Activated CD8-positive, alpha-beta memory T cell treated with anti-CD3 and anti-CD28 coated beads for 1 hour (primary cell): Measurements from ENCODE around the gene ZNF382.
"Not testable (repeated sequence)": the region's sequence is repeated elsewhere in the genome, so short reads cannot be mapped to it uniquely, and the experiment has no call there.

Experiments used
- DNase-seq, 2 donors: peaks; one replicate each; pipeline ENCODE4 v3.0.0-alpha.2; 2020; ENCODE audit warnings: low read depth in 1 of 2; ENCODE audit errors: extremely low read depth in 1 of 2

ZNF382 gene

GRCh38 chr19:36605101-36605876 is at the start of gene ZNF382:
Gene ZNF382, plus strand, starts transcription at chr19:36605313. Its CDS starts 4,602 bp downstream, at chr19:36609915.
- DNase-seq = peak; percentile 62 to 86

DNA sequence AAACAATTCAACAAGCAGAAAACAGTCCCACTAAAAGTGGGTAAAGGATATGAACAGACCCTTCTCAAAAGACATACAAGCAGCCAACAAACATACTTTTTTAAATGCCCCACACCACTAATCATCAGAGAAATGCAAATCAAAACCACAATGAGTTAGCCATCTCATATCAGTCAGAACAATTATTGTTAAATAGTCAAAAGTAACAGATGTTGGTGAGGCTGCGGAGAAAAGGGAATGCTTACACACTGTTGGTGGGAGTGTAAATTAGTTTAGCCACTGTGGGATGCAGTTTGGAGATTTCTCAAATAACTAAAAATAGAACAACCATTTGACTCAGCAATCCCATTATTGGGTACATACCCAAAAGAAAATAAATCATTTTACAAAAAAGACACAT is 40.7 kb upstream of the ZNF382 start:
- DNase-seq = no peak

DNA sequence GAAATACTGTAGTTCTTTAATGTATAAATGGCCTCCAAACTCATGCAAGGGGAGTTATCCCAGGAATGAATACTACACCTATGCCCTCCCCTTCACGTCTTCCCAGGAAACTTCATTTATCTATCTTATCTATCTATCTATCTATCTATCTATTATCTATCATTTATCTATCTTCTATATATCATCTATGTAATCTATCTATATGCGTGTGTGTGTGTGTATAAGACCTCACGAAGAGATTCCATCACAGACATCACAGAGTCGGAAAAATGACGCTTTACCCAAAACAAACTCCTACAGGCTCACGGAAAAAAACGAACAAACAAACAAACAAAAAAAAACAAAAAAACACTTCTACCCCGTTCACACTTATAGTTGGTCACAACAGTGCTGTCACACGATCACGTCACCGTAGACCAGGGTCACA is 32.5 kb upstream of the ZNF382 start:
- no peak for DNase-seq

DNA sequence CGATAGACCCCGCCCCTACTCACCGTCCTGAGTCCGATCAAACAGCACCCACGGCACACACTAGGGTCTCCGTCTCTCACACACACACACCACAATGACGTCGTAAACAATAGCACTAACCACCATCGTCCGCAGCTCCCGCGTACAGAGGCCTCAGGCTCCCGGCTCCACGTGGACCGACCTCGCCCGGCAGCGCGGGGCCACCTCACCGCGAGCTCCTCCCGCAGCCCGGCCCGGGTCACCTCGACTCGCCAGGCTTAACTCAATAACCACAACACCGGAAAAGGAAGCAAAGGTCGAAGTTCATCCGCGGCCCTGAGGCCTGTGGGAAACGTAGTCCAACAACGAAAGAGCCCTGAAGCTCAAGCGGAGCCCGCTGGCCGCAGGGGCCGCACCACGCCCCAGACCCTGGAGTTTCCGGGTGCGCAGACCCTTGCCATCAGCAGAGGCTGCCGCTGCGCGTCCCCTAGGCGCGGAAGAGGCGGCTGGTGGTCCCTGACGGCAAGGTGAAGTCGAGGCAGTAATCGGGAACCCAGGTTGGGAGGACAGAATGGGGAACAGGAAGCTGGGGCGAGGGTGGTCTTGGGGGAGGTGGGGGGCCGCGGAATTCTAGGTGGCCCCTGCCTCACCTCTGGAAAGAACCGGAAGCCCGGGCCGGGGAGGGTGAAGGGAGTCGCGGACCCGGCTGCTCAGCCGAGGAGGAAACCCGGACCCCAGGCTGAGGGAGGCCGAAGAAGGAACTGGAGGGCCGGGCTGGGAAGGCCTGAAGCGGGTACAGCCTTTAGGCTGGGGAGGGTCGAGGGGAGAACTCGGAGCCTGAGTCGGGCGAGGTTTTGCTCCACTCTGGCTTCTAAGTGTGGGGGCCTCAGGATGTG is 31.9 kb upstream of the ZNF382 start, which contains the start of gene ZNF529:
Gene ZNF529, minus strand, starts transcription at position 273 of the 875 bp plus-strand sequence. CDS start 946 bp downstream, outside the sequence.
- DNase-seq = peak; percentile 67 to 84

DNA sequence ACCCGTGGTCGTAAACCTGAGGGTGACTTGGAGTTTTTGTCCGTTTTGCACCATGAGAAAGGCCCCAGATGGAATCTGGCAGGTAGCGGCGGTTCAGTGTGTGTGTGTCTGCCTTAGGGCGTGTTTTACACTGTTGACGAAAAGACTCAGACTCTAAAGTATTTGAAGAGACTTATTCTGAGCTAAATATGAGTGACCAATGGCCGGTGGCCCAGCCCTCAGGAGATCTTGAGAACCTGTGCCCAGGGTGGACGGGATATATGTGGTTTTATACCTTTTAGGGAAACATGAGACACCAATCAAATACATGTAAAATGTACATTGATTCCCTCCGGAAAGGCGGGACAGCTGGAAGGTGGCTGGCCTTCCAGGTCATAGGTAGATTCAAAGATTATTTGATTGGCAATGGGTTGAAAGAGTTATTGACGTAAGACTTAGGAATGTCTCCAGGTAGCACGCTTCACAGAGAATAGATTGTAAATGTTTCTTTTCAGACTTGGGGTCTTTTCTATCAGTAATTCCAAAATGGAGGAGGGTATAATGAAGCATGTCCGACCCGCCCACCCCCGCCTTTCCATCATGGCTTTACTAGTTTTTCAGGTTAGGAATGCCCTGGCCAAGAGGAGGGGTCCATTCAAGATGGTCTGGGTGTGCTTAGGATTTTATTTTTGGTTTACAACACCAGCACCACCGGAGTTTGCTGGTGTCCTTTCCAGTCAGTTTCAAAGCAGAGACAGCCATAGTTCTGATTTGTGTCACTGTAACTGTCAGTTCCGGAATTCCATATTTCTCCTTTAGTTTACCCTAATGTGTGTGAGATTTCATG is 31.0 kb upstream of the ZNF382 start:
- no peak for DNase-seq

- DNase-seq = no peak
Measured at GRCh38 chr19:36574741-36575140, 30.4 kb upstream of the ZNF382 start.

DNA sequence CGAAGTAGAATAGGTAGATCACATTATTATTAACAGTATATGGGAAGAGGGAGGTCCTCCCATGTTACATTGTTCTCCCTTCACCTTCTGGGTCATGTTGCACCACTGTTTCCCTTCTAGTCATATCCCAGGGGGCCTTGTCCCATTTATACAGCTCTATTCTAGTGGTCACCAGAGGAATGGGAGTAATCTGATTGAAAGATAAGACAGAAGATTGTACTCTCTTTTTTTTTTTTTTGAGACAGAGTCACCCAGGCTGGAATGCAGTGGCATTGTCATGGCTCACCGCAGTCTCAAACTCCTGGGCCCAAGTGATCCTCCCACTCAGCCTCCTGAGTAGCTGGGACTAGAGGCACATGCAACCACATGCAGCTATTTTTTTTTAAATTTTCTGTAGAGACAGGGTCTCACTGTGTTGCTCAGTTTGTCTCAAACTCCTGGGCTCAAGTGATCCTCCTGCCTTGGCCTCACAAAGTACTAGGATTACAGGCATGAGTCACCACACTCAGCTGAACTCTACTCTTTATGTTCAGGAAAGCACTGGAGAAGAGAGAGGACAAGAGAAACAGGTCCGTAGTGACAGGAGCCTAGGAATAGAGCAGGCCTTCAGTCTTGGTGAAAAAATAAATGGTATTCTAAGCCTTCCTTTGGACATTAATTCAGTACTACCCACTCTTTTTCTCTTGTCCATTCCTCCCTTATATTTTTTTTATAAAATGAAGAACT is 27.7 kb upstream of the ZNF382 start:
- no peak for DNase-seq

DNA sequence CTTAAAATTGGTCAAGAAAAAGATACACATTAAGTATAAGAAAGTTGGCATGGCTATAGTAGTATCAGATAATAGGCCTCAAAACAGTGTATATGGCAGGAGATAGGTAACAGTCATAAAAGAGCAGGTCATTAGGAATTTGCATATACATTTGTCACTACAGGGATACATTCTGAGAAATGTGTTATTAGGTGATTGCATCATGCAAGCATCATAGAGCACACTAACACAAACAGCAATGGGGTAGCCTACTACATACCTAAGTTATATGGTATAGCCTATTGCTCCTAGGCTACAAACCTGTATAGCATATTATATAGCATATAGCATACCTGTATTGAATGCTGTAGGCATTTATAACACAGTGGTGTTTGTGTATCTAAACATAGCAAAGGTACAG is 25.9 kb upstream of the ZNF382 start:
- no peak for DNase-seq

DNA sequence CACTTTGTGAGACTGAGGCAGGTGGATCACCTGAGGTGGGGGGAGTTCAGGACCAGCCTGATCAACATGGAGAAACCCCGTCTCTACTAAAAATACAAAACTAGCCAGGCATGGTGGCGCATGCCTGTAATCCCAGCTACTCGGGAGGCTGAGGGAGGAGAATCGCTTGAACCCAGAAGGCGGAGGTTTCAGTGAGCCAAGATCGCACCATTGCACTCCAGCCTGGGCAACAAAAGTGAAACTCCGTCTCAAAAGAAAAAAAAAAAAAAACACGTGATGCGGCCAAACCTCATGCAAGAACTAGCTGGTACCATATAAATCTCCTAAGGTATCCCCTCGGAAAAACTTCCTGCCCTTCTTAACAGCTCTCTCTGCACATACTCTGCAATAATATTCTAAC is 2.4 kb upstream of the ZNF382 start:
- DNase-seq = not testable (repeated sequence)

GRCh38 chr19:36604656-36605100 is 435 bp upstream of the ZNF382 start:
- DNase-seq = peak; percentile 70 to 77

DNA sequence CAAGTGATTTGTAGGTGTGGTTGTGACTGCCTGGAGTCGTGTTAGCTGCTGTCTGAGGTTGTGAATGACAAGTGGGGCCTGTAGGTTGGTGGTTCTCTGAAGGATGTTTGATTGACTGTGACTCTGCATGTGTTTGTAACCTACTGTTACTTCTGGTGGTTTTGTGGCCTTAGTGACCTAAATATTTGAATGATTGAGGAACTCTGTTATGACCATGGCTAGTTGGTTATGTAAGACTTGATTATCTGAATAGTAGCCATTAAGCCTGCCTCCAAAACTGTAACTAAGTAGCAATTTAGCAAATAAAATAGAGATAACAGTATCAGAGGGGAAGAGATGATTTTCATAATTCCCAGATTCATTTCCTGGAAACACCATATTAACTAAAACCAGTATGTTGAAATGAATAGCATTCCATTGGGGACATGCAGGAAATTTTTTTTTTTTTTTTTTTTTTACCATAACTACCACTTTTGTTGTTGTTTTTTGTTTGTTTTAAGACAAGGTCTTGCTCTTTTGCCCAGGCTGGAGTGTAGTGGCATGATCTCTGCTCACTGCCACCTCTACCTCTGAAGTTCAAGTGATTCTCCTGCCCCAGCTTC is 865 bp downstream of the ZNF382 start:
- DNase-seq = no peak

GRCh38 chr19:36627057-36627456 is 21.9 kb downstream of the ZNF382 start:
- no peak for DNase-seq

DNA sequence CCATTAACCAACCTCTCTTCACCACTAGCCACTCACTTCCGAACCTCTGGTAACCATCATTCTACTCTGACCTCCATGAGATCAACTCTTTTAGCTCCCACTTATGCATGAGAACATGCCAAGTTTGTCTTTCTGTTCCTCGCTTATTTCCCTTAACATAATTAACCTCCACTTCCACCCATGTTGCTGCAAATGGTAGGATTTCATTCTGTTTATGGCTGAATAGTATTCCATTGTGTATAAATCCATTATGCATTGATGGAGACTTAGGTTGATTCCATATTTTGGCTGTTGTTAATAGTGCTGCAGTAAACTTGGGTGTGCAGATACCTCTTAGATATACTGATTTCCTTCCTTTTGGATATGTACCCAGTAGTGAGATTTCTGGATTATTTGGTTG is 30.2 kb downstream of the ZNF382 start:
- no peak for DNase-seq

DNA sequence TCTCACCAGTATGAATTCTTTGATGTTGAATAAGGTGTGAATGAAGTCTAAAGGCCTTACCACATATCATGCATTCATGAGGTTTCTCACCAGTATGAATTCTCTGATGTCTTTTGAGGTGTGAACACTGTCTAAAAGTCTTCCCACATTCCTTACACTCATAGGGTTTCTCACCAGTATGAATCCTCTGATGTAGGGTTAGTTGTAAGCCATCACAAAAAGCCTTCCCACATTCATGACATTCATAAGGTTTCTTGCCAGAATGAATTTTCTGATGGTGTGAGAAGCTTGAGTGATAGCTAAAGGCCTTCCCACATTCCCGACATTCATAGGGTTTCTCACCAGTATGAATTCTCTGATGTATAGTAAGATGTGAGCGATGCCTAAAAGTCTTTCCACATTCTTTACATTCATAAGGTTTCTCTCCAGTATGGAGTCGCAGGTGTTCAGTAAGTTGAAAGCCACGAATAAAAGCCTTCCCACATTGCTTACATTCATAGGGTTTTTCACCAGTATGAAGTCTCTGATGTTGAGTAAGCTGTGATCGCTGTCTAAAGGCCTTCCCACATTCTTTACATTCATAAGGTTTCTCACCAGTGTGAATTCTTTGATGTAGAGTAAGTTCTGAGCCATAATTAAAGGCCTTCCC is 33.9 kb downstream of the ZNF382 start:
- no peak for DNase-seq

DNA sequence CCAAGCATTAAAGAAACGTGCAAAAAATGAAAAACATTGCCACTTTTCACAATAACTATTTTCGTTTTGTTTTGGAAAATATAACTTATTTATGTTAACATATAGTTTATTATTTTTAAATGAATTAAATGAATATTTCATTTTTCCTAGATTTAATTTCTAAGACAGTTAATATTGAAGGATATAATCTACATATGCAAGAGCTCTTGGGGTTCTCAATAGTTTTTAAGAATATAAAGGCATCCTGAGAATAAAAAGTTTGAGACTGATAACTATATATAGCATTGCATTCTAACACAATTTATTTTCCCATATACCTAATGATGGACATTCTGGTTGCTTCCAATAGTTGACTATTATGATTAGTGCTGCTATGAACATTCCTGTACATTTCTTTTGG is 41.6 kb downstream of the ZNF382 start:
- DNase-seq = no peak

- no peak for DNase-seq
Measured at GRCh38 chr19:36652958-36653357, 47.8 kb downstream of the ZNF382 start.

DNA sequence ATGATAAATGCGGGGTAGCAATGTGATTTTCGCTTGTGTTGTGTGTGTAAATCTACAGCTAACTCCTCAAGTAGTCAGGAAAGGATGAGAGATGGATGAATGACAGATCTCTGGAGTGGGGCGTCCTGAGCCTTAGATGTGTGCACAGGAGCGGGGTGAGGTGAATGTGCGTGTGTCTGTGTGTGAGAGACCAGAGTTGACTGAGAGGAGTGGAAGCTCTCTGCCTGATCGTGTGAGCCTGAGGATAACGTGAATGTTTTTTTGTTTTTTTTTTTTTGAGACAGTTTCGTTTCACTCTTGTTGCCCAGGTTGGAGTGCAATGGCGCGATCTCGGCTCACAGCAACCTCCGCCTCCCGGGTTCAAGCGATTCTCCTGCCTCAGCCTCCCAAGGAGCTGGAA is 60.7 kb downstream of the ZNF382 start:
- no peak for DNase-seq

- DNase-seq = no peak
Measured at GRCh38 chr19:36668646-36669045, 63.5 kb downstream of the ZNF382 start.

GRCh38 chr19:36672368-36672767 is 67.3 kb downstream of the ZNF382 start:
- DNase-seq = no peak
